HG02852 (cell line): ENCODE data around the gene HIF1AN.
A peak's percentile ranks its signal among the peaks of the same experiment; 100 is the strongest.

ENCODE experiments used
- ATAC-seq: cut with Tn5 transposase; IDR thresholded peaks from one replicate; pipeline ENCODE4 v1.9.1; 2021; ENCODE audit warnings: mild to moderate bottlenecking, moderate library complexity; ENCODE audit not compliant: unreplicated experiment

HIF1AN gene

DNA sequence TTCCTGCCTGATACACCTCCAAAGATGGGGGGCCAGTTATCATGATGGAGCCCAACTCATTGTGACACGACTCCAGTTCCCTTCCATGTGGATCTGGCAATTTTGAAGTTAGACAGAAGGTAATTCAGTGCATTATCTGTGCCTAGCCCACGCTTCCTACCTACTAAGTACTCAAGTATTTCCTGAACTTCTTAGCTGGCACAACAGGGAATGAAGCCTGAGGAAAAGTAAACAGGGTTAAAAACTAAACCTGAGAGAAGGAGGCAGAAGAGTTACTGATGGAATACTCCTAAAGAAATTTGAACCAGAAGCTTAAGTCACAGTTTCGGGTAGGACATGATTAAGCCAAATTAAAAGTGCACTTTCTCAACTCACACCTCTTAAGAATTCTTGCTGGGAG is 14.9 kb upstream of the HIF1AN start:
- ATAC-seq = no peak

- ATAC-seq = no peak
These were observed 13.5 kb upstream of the HIF1AN start for GRCh38 chr10:100522107-100522801.

- ATAC-seq = no peak
These were observed 12.8 kb upstream of the HIF1AN start for GRCh38 chr10:100522945-100523344.

DNA sequence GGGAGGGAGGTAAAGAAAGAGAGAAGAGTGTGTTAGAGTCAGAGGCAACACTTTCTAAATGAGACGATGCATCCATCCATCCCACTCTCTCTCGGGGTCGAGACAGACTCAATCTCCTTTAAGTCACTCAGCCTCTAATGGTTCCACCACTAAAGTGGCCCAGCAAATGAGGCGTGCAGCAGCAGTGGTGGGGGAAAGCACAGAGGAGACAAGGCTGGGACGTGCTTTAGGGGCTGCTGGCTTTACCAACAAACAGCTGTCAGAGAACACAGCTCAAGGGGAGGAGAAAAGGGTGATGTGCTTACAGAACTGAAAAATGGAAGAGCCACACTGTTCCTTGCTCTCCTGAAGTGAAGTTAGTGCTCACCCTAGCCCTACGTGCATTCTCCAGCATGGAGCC is 11.5 kb upstream of the HIF1AN start:
- ATAC-seq = no peak

DNA sequence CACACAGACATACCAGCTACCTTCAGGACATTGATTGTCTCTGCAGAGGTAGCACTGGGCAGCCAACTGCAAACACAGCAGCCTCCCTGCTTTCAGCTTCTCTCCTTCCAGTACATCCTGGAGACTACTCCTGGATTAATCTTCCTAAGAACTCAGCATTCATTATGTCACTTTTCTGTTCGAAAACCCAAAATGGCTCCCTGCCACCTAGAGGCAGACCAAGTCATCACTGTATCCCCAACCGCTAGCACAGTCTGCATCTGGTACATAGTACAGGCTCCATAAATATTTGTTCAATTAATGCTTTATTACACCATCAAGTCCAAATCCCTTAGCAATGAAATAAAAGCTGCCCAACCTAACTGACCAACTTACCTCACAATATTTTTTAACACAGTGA is 11.1 kb upstream of the HIF1AN start:
- ATAC-seq = no peak

- no peak for ATAC-seq
These were observed 7.4 kb upstream of the HIF1AN start for GRCh38 chr10:100528123-100528886.

DNA sequence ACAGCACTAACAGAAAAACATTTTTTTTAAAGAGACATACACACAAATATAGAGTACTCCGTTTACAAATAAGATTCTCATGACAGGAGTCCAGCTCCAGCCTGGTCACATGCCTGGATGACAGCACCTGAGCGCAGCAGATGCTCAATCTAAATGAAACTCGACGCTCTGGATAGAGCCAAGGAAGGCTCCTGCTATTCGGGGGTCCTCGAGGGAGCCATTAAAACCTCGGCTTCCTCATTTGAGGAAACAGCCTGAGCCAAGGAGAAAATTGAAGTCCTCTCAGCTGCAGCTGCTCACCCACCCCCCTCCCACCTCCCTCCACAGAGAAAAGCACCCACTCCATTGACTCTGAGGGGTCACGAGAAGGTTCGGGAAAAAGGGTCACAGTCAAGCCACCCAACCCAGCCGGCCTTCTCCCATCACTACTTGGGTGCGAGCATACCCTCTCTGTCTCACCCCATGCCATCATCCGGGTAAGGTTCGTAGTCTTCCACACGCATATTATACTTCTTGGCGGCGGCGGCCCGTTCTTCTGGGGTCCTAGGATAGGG is 6.7 kb upstream of the HIF1AN start:
- ATAC-seq = no peak

DNA sequence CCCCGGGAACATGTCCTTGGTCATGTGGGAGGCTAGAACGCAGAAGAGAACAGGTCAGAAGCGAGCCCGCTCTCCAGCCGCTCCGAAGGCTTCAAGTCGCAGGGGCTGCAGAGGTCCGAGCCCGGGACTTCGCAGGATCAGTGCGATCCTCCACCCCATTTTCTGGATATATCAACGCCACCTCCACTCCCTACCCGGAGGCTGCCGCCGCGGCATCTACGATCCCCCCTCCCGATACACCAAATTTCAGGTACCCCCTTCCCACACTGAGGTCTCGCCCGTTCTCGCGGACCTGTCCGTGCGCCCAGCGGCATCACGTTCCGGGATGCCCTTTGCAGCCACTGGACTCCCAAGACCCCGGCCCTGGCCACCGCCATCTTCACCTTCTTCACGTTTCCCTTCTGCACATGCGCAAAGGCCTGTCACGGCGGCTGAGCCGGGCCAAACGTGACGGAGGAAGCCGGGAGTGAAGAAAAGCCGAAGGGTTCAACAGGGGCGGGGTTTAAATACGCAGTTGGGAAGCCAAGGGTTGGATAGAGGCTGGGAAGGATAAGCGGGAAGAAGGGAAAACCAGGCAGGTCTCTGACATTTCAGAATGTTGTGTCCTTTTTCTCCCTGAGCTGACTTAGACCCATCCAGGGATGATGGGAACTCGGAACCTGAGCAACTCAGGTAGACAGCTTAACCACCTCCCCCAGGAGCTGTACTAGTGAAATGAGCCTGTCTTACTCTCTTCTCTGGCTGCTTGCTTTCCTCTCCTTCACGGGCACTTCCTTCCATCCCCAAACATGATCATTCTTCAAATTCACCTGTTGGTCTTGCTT is 6.1 kb upstream of the HIF1AN start, which contains the start of gene NDUFB8:
TSS of gene NDUFB8 (minus strand) at position 397 of the 824 bp plus-strand sequence. CDS start at position 377, 20 bp downstream.
- peak; percentile 71 for ATAC-seq

DNA sequence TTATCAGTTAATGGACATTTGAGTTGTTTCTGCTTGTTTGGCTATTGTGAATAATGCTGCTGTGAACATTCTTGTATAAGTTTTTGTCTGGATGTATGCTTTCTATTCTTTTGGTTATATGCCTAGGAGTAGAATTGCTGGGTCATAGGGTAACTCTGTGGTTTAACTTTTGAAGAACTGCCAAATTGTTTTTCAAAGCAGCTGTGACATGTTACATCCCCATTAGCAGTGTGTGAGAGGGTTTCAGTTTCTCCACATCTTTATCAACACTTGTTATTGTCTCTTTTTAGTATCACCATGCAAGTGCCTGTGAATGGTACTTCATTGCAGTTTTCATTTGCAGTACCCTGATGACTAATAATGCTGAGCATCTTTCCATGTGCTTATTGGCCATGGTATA is 4.0 kb upstream of the HIF1AN start:
- ATAC-seq = no peak

DNA sequence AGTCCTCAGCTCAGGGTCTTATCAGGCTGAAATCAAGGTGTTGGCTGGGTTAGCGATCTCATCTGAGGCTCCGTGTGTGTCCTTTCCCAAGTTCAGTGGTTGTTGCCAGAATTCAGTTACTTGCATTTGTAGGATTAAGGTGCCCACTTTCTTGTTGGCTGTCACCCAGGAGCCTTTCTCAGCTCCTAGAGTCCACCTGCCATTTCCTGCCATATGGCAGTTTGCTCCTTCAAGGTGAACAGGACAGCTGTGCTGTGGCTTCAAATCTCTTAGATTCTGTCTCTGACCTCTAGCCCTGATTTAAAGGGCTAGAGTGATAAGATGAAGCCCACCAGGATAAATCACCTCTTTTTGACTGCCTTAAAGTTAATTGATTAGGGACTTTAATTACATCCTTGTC is 1.0 kb upstream of the HIF1AN start:
- no peak for ATAC-seq

DNA sequence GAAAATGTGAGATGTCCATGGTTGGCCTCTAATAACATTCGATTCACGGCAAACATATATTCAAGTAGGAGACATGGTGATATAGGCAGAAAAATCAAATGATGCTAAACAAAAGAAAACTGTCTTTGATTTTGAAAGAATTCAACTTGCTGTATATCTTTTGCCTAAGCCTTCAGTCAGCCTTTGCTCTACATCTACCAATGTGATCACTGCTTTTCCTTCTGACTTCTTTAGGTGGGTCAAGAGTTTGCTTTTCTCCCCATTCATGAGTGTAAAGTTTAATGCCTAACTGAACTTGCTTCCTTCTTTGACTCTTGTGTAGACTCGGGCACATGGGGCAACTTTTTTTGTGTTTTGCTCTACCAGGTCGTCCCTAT is 417 bp upstream of the HIF1AN start:
- ATAC-seq = no peak

GRCh38 chr10:100537475-100537874 is 1.7 kb downstream of the HIF1AN start:
- ATAC-seq = no peak

DNA sequence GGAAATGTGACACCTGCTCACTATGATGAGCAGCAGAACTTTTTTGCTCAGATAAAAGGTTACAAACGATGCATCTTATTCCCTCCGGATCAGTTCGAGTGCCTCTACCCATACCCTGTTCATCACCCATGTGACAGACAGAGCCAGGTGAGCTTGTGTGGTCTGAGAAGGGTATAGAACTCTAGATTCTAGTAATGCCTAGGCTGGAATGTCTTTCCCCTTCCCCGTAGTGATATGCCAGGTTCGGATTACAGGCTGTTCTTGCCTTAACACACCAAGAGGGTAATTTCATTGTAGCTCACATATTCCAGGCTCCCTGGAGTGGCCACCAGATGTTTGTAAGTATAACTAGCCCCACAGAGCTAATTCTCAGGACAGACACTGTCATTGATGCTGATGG is 9.2 kb downstream of the HIF1AN start:
- ATAC-seq = no peak

DNA sequence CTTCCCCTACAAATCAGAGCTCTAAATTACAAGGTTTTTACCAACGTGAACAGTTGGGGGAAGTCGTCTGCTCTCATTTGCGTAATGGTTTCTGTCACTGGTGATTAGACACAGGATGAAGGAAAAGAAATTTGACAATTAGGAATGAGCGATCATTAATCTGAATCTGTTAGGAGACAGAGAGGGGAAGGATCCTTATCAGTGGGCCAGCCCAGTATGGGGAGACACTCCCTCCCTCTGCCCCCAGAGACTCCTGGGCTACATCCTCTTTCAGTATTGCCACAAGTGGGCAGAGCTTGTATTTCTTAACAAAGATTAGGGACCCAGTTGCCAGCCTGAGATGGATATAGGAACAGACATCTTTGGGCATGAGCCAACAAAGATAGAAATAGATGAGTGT is 15.5 kb downstream of the HIF1AN start:
- ATAC-seq = no peak

DNA sequence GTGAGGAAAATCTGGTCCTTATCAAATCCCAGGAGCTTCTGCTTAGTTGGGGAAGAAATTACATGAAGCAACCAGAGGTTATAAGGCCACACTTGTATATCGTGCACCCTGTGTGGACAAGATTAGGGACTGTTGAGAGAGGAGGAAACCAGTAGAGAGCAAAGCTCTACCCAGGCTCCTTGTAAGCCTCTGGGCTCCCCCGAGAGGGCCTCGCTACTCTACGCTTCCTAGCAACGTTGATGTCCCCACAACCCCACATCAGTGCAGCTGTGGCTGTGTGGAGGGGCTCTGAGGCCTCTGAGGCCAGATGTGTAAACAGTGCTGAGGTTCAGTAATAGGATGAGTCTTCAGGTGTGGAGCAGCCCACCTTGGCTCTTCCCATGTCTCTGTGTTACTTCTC is 16.0 kb downstream of the HIF1AN start:
- no peak for ATAC-seq

- ATAC-seq = no peak
These were observed 18.2 kb downstream of the HIF1AN start for GRCh38 chr10:100553929-100554328.

DNA sequence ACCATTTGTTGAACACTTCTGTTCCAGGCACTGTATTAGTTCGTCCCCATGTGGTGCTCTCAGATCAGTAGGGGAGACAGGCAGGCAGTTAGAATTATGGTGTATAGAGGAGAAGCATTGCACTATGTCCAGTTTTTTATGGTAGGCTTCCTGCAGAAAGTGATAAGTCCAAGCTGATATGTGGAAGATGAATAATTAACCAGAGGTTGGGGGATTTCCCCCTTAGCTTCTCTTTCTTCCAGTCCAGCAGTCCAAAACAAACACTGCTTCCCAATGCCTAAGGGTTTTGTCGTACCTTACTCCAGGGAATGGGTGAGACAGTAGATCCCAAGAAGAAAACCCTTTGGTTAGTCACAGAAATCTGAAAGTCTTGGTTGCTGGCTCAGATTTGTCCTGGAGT is 19.2 kb downstream of the HIF1AN start:
- no peak for ATAC-seq

- ATAC-seq = no peak
These were observed 24.5 kb downstream of the HIF1AN start for GRCh38 chr10:100560248-100560647.

GRCh38 chr10:100561005-100561404 is 25.3 kb downstream of the HIF1AN start:
- ATAC-seq = no peak

DNA sequence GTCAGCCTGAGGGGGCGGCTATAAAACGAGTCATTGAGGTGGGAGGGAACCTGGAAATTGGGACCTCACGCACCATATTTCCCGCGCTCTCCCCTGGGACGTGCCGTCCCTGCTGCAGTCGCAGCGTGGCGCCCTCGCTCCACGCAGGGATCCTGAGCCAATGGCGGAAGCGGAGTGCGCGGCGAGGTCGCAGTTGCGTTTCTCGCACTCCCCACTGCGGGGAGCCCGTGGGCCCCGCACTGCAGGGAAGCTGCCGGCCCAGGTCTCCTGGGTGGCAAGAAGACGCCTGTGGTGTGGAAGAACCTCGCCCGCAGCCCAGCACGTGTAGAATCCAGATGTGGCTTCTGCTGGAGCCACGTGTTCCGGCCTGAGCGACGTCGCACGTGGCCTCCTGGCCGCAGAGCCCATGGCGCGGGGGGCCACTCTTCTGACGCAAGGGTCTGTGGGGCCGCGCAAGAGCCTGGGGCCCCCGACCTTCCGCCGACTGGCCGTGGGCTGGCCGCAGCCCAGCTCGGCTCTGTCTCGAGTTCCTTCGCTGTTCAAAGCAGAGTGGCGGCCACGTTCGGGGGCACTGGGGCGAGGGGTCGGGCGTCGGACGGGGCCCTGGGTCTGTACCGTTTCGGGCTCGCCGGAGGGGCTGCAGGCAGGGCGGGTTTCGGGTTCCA is 26.4 kb downstream of the HIF1AN start:
- ATAC-seq = peak; percentile 74
